Lower lobe of right lung (tissue), 2 donors: ENCODE measurements around the gene JAZF1. TPM values are rescaled to one million over a fixed set of nuclear protein-coding genes. Genes with fewer than 3 reads are reported as not detected.

Experiments
- ATAC-seq, 2 donors: fragments of 200-7000 bp; cut with Tn5 transposase; one replicate each; pipeline ENCODE4 v1.9.1; 2020 to 2022; ENCODE audit warnings: mild to moderate bottlenecking in 2 of 2, moderate library complexity in 2 of 2
- DNase-seq: peaks from one replicate; pipeline ENCODE4 v3.0.0-alpha.2; 2020
- H3K27ac ChIP-seq: fragments of 200-600 bp; one replicate; pipeline ENCODE4 v1.8.0; 2022
- H3K27me3 ChIP-seq: fragments of 200-600 bp; one replicate; pipeline ENCODE4 v1.8.0; 2022; ENCODE audit warnings: low read depth
- H3K36me3 ChIP-seq: fragments of 200-600 bp; one replicate; pipeline ENCODE4 v1.8.0; 2022; ENCODE audit warnings: mild to moderate bottlenecking
- H3K4me1 ChIP-seq: fragments of 200-600 bp; one replicate; pipeline ENCODE4 v1.8.0; 2022
- H3K4me3 ChIP-seq: fragments of 200-600 bp; one replicate; pipeline ENCODE4 v1.8.0; 2022; ENCODE audit warnings: mild to moderate bottlenecking
- H3K9me3 ChIP-seq: fragments of 200-600 bp; one replicate; pipeline ENCODE4 v1.8.0; 2022
- intact Hi-C: fragments of 100-400 bp; cut with DNase I; formaldehyde crosslinking; loops from one replicate; pipeline ENCODE4 v1.11.0; 2022
- total RNA-seq: library from RNA; stranded (reverse); fragmentation: NEBNext Ultra II Directional; extraction: Animal tissue kit (Norgen Biotek cat#: 25700); gene quantifications from one replicate; pipeline ENCODE4 v1.2.1, GENCODE V29; 2021
- TF ChIP-seq, protein P1 (sequence below): fragments of 200-600 bp; IDR thresholded peaks from one replicate; pipeline ENCODE4 v1.8.0; 2022; ENCODE audit warnings: antibody characterized with exemption, mild to moderate bottlenecking
- donor health status: DM: no; HTN: yes; CAD: no; lungs with severe emphysema.

The JAZF1 gene
- total RNA-seq, 1 donor from 2014 or later = 19.4 TPM

DNA sequence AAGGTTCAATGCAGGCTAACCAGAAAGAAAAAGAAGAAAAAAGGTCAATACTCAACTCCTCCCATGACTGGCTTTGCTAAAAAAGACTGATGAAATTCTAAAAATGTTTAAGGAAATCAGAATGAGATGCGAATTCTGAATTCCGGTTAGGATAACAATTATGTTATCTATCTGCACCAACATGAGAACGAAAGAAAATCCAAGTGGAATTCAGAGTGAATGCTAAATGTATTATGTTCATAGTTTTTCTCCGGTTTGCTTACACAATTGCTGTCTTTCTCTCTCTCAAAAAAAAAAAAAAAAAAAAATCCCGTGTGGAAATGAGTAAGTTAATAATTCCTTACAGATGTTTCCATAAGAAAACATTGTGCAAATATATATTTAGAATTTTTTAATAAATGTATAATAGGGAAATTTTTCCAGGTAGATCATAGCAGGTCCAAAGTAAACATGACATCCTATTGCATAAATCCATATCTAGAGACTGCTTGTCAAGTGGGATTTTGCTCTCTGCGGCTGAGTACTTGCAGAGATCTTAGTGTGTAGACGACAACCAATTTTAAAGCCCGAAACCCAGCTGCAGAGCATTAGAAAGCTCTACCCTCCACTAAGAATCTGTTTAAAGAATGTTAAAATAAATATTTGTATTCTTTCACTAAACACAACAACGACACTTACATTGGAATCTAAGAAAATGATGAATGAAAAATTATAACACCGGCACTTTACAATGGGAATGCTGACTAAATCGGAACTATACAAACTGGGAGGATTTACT, 104.0 kb downstream of the JAZF1 start:
- DNase-seq (no peak), ATAC-seq (no peak)
- no peaks in the 10 kb centered on the region for H3K36me3 ChIP-seq
- no peak overlapping the region for H3K4me3 ChIP-seq
- TF ChIP-seq, protein P1, sequence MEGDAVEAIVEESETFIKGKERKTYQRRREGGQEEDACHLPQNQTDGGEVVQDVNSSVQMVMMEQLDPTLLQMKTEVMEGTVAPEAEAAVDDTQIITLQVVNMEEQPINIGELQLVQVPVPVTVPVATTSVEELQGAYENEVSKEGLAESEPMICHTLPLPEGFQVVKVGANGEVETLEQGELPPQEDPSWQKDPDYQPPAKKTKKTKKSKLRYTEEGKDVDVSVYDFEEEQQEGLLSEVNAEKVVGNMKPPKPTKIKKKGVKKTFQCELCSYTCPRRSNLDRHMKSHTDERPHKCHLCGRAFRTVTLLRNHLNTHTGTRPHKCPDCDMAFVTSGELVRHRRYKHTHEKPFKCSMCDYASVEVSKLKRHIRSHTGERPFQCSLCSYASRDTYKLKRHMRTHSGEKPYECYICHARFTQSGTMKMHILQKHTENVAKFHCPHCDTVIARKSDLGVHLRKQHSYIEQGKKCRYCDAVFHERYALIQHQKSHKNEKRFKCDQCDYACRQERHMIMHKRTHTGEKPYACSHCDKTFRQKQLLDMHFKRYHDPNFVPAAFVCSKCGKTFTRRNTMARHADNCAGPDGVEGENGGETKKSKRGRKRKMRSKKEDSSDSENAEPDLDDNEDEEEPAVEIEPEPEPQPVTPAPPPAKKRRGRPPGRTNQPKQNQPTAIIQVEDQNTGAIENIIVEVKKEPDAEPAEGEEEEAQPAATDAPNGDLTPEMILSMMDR = no peak
- H3K9me3 ChIP-seq = no peaks in the 10 kb centered on the region
- no peaks in the 10 kb centered on the region for H3K27me3 ChIP-seq
- no peak overlapping the region for H3K27ac ChIP-seq
- intact Hi-C loops = no loop called here
- H3K4me1 ChIP-seq = peaks cover 8% of the 10 kb centered on the region

DNA sequence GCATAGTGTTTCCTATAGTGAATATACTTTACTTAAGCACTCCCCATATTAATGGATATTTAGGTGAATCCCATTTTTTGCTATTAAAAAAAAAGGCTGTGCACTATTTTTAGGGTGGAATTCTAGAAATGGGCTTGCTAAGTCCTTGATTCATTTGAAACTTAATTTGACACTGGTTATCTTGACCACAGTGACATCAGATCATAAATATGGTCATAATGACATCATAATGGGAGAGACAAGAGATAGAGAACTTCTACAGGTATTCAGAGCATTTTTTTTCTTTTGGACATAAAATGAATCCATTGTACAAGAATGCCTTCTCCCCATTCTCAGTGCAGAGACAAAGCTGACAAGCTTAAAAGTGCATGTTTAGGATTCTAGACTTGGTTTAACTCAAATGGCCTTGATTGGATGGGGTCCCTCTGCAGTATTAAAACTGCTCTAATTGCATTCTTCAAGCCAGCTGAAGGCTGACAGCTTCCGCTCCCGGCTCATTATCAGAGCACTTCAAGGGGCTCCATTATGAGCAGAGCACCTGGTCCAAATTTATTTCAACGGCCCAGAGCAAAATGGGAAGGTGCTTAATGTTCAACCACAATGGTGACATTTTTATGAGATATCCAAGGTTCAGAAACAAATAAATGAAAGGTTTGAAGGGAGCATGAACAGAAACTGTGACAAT, 104.8 kb downstream of the JAZF1 start:
- Histone ChIP-seq H3K36me3 (no peaks in the 10 kb centered on the region), H3K4me3 (no peak overlapping the region), H3K27me3 (no peaks in the 10 kb centered on the region), H3K9me3 (no peaks in the 10 kb centered on the region), H3K4me1 (peaks cover 10% of the 10 kb centered on the region), H3K27ac (no peak overlapping the region)
- ATAC-seq (no peak), DNase-seq (no peak)
- intact Hi-C loops = no loop called here
- TF ChIP-seq, protein P1 = no peak

DNA sequence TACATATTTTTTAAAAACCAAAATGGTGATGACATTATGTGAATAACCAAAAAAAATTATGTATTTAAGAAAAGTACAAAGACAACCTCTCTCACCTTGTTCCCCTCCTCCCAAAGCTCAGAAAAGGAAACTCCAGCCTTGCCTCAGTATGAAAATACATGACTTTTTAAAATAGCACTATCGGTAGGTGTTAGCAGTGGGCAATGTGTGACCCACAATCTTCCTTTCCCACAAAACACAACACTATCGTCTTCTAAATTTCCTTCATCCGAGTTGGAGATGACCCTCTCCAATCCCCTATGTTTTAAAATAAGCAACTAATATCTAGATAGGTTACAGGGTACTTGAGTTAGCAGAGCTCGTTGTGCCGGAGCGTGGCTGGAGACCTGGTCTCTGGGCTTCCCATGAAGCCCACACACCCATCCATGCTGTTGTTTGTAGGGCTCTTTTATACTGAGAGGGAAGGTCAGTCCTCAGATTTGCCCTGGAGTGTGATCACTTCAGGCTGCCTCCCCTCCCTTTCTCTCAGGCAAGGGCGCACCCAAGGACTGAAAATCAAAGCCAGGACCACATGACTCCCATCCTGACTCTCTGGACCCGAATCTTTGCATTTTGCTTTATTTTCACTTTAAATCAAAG, 107.6 kb downstream of the JAZF1 start:
- H3K4me1 ChIP-seq = peaks cover 26% of the 10 kb centered on the region
- no peak overlapping the region for H3K4me3 ChIP-seq
- no peaks in the 10 kb centered on the region for H3K9me3 ChIP-seq
- no peaks in the 10 kb centered on the region for H3K27me3 ChIP-seq
- H3K36me3 ChIP-seq = no peaks in the 10 kb centered on the region
- DNase-seq = no peak
- TF ChIP-seq, protein P1 = no peak
- H3K27ac ChIP-seq = no peak overlapping the region
- intact Hi-C loops = no loop called here
- ATAC-seq = no peak

DNA sequence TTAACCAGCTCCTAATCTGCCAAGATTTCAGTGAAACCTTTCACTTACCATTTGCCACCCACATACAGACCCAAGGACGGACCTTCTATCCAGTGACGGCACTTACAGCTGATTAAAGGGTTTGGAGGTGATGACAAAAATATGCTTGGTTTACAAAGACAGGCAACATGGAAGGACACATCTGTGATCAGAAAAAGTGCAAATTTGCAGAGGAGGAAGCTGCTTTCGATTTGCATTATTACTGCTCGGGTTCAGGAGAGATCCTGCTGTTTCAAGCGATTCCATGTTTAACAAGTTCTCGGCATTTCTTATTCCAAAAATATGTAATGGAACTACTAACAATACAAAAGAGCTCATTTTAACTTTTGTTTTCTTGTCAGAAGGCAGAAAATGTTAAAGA, 109.0 kb downstream of the JAZF1 start:
- Histone ChIP-seq H3K36me3 (no peaks in the 10 kb centered on the region), H3K9me3 (no peaks in the 10 kb centered on the region), H3K4me3 (no peak overlapping the region), H3K27me3 (no peaks in the 10 kb centered on the region), H3K4me1 (peaks cover 21% of the 10 kb centered on the region), H3K27ac (no peak overlapping the region)
- intact Hi-C loops = no loop called here
- TF ChIP-seq, protein P1 = no peak
- no peak for DNase-seq
- no peak for ATAC-seq

DNA sequence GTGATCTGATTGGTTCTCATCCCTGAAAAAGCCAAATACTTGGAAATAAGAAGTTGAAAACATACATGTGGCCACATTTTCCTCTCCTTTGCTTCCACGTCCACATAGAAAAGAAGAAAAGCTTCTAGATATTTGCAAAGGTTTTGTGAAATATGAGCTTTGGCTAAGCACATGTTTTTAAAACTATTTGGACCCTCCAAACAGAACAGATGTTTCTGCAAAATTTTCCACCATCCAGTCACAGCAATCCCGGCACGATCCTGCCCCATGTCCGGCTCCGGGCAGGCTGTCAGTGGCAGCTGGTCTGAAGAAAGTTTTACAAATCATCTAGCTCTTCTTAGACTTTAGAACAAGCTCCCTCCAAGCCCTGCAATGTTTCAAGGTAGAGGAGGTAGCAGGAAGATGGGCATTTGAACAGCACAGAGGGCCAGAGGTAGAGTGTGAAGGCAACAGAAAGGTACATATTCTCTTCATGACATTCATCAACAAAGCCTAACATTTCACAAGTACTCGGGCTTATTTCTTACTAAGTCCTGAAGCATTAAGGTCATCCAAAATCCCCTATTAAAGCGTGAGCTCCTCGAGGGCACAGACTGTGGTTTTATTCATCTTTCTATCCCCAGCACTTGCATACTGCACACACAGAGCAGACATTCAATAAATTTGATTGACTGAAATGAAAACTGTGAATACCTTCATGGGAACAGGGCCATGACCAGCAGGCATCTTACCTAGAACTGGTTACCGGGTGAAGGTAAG, 110.1 kb downstream of the JAZF1 start:
- Histone ChIP-seq H3K4me3 (no peak overlapping the region), H3K9me3 (no peaks in the 10 kb centered on the region), H3K4me1 (peaks cover 21% of the 10 kb centered on the region), H3K27ac (peak overlapping the region; percentile 8), H3K27me3 (no peaks in the 10 kb centered on the region), H3K36me3 (no peaks in the 10 kb centered on the region)
- ATAC-seq = no peak
- intact Hi-C loops = no loop called here
- TF ChIP-seq, protein P1 = no peak
- DNase-seq = no peak
